Spleen (tissue), 11 donors: ENCODE results near the gene ENPP1. TPM values are rescaled to one million over a fixed set of nuclear protein-coding genes. Genes with fewer than 3 reads are reported as not detected.

ENCODE experiments used
- DNase-seq: peaks from one replicate; pipeline ENCODE4 v3.0.0-alpha.2; 2020
- H3K27ac ChIP-seq, 8 donors: fragments of 200-600 bp; sonication (generic) in 7 of 8; 1 replicate in 4 of 8; 2 replicates in 4 of 8; pipeline versions ENCODE4 v1.5.0 to v1.8.0; 2016 to 2021; ENCODE audit warnings: inconsistent platforms in 4 of 8, mild to moderate bottlenecking in 4 of 8, moderate library complexity in 1 of 8
- H3K27me3 ChIP-seq, 7 donors: fragments of 200-600 bp; sonication (generic) in 6 of 7; replicated peaks in 1 of 7; 1 replicate in 4 of 7; 2 replicates in 3 of 7; pipeline versions ENCODE4 v1.5.0 to v1.8.0; 2016 to 2021; ENCODE audit warnings: inconsistent platforms in 3 of 7, mild to moderate bottlenecking in 1 of 7
- H3K36me3 ChIP-seq, 6 donors: fragments of 200-600 bp; sonication (generic) in 5 of 6; 1 replicate in 4 of 6; 2 replicates in 2 of 6; pipeline versions ENCODE4 v1.5.0 to v1.8.0; 2016 to 2021; ENCODE audit warnings: inconsistent platforms in 2 of 6
- H3K4me1 ChIP-seq, 6 donors: fragments of 200-600 bp; sonication (generic) in 5 of 6; 1 replicate in 3 of 6; 2 replicates in 3 of 6; pipeline versions ENCODE4 v1.5.0 to v1.8.0; 2016 to 2021; ENCODE audit warnings: inconsistent platforms in 3 of 6
- H3K4me3 ChIP-seq, 8 donors: fragments of 200-600 bp; sonication (generic) in 7 of 8; 1 replicate in 4 of 8; 2 replicates in 4 of 8; pipeline versions ENCODE4 v1.5.0 to v1.8.0; 2016 to 2021; ENCODE audit warnings: inconsistent platforms in 4 of 8, mild to moderate bottlenecking in 4 of 8, moderate library complexity in 2 of 8
- H3K9me3 ChIP-seq, 8 donors: fragments of 200-600 bp; sonication (generic) in 7 of 8; 1 replicate in 4 of 8; 2 replicates in 4 of 8; pipeline versions ENCODE4 v1.5.0 to v1.8.0; 2016 to 2021; ENCODE audit warnings: inconsistent platforms in 4 of 8
- CTCF ChIP-seq, 11 experiments: fragments of 200-600 bp in 7 of 11; fragments of 450-650 bp in 4 of 11; sonication (generic) in 4 of 11; IDR thresholded peaks in 8 of 11; conservative IDR thresholded peaks in 3 of 11; 1 replicate in 7 of 11; 2 replicates in 4 of 11; pipeline versions ENCODE4 v1.4.0 to v1.8.0; 2016 to 2021; ENCODE audit warnings: antibody characterized with exemption in 11 of 11, inconsistent platforms in 4 of 11, mild to moderate bottlenecking in 1 of 11
- POLR2A ChIP-seq, 3 donors: fragments of 450-650 bp; IDR thresholded peaks; one replicate each; pipeline ENCODE4 v1.5.1; 2017; ENCODE audit warnings: antibody characterized with exemption in 3 of 3, mild to moderate bottlenecking in 1 of 3
- POLR2AphosphoS5 ChIP-seq, 3 donors: sonication (generic); formaldehyde crosslinking; IDR thresholded peaks; one replicate each; pipeline ENCODE4 v1.5.1; 2017; ENCODE audit warnings: antibody characterized with exemption in 3 of 3
- WGBS, 5 donors: extraction: QIAGEN DNeasy Blood & Tissue Kit in 3 of 5; methylation state at CpG; one replicate each; pipeline versions ENCODE4 v1.1.5 to v1.1.7; 2013 to 2018; 5-methylcytosine and 5-hydroxymethylcytosine counted together
- intact Hi-C: fragments of 100-400 bp; cut with DNase I; formaldehyde crosslinking; loops from one replicate; pipeline ENCODE4 v1.15.0; 2023; ENCODE audit warnings: low total_unique reads
- polyA plus RNA-seq, 3 donors: library from polyadenylated mRNA; stranded (reverse); fragments of 200-250 nt; gene quantifications; one replicate each; pipeline ENCODE4 v1.2.1, GENCODE V29; 2013
- total RNA-seq, 7 donors: library from RNA; depleted of rRNA in 3 of 7; stranded (reverse); fragments of >200 nt in 3 of 7; fragmentation: NEBNext Ultra II Directional in 4 of 7; extraction: Animal tissue kit (Norgen Biotek cat#: 25700) in 4 of 7; gene quantifications; one replicate each; pipeline versions ENCODE4 v1.1.0 to v1.2.1, GENCODE V29; 2016 to 2021
- donor health status: healthy with polysubstance abuse.
- donor health status: DM: no; HTN: no; CAD: no; lungs with moderate emphysema.
- donor health status: DM: no; HTN: no; CAD: no.
- donor health status: Bipolar disorder and iron deficiency.
- donor health status: healthy.
- donor health status: DM: no; HTN: no; CAD: no.
- donor health status: DM: yes; HTN: yes; CAD: no.

ENPP1 gene
- total and polyA plus RNA-seq, 10 donors = 0.46 to 10.6 (median 2.9) TPM

GRCh38 chr6:131778169-131778568 is 29.7 kb upstream of the ENPP1 start:
- intact Hi-C loops = no loop called here

GRCh38 chr6:131779304-131779703 is 28.5 kb upstream of the ENPP1 start:
- no peak overlapping the region for H3K27ac ChIP-seq
- no peaks in the 10 kb centered on the region for H3K27me3 ChIP-seq
- H3K4me3 ChIP-seq = no peak overlapping the region
- no peak for DNase-seq
- intact Hi-C loops = no loop called here
- no peaks in the 10 kb centered on the region for H3K4me1 ChIP-seq
- 83 to 93% (median 88%) methylated on average over 2 of the region's 2 CpGs for WGBS, 5 donors
- no peaks in the 10 kb centered on the region for H3K36me3 ChIP-seq
- TF ChIP-seq POLR2A (IDR thresholded peaks at IDR 0.05) (no peak), POLR2AphosphoS5 (IDR thresholded peaks at IDR 0.05) (no peak), CTCF (IDR thresholded peaks at IDR 0.05 in 8 of 11, conservative IDR thresholded peaks at IDR 0.05 in 3 of 11) (no peak)
- H3K9me3 ChIP-seq = no peaks in the 10 kb centered on the region

More at GRCh38 chr6:131778169-131778568, 29.7 kb upstream of the ENPP1 start:
- Histone ChIP-seq H3K27ac (no peak overlapping the region), H3K9me3 (no peaks in the 10 kb centered on the region), H3K4me1 (no peaks in the 10 kb centered on the region), H3K36me3 (no peaks in the 10 kb centered on the region), H3K27me3 (no peaks in the 10 kb centered on the region), H3K4me3 (no peak overlapping the region)
- 65 to 81% (median 73%) methylated on average over 1 of the region's 1 CpG for WGBS, 5 donors
- no peak for DNase-seq
- TF ChIP-seq CTCF (IDR thresholded peaks at IDR 0.05 in 8 of 11, conservative IDR thresholded peaks at IDR 0.05 in 3 of 11) = no peak
- TF ChIP-seq POLR2AphosphoS5 (IDR thresholded peaks at IDR 0.05) = no peak
- TF ChIP-seq POLR2A (IDR thresholded peaks at IDR 0.05) = no peak

- no peaks in the 10 kb centered on the region for H3K9me3 ChIP-seq
- 90 to 94% (median 92%) methylated on average over 11 of the region's 11 CpGs for WGBS, 5 donors
- TF ChIP-seq POLR2A (IDR thresholded peaks at IDR 0.05) (no peak), CTCF (IDR thresholded peaks at IDR 0.05 in 8 of 11, conservative IDR thresholded peaks at IDR 0.05 in 3 of 11) (no peak), POLR2AphosphoS5 (IDR thresholded peaks at IDR 0.05) (no peak)
- no peaks in the 10 kb centered on the region for H3K36me3 ChIP-seq
- DNase-seq = no peak
- no peaks in the 10 kb centered on the region for H3K4me1 ChIP-seq
- no peaks in the 10 kb centered on the region for H3K27me3 ChIP-seq
- intact Hi-C loops = no loop called here
- H3K27ac ChIP-seq = no peak overlapping the region
- H3K4me3 ChIP-seq = no peak overlapping the region
Observed at GRCh38 chr6:131780600-131780999, 27.2 kb upstream of the ENPP1 start.

- H3K27ac ChIP-seq = no peak overlapping the region
- intact Hi-C loops = no loop called here
- no peaks in the 10 kb centered on the region for H3K9me3 ChIP-seq
- no peaks in the 10 kb centered on the region for H3K27me3 ChIP-seq
- no peak overlapping the region for H3K4me3 ChIP-seq
- H3K4me1 ChIP-seq = no peaks in the 10 kb centered on the region
- WGBS, 5 donors = 58 to 75% (median 71%) methylated on average over 3 of the region's 3 CpGs
- no peak for DNase-seq
- H3K36me3 ChIP-seq = no peaks in the 10 kb centered on the region
- TF ChIP-seq CTCF (IDR thresholded peaks at IDR 0.05 in 8 of 11, conservative IDR thresholded peaks at IDR 0.05 in 3 of 11) (no peak), POLR2AphosphoS5 (IDR thresholded peaks at IDR 0.05) (no peak), POLR2A (IDR thresholded peaks at IDR 0.05) (no peak)
Observed at GRCh38 chr6:131781687-131782086, 26.1 kb upstream of the ENPP1 start.
